ENCODE measurements around the gene PRCD. TPM values are rescaled to one million over a fixed set of nuclear protein-coding genes. Genes with fewer than 3 reads are reported as not detected.
A peak's percentile ranks its signal among the peaks of the same experiment; 100 is the strongest.

The PRCD gene
- total RNA-seq, 1 donor from 2014 or later: 0.54 TPM

GRCh38 chr17:76527430-76528111 is 12.3 kb upstream of the PRCD start:
- Mint-ChIP-seq H3K27ac (ENCODE audit: unreplicated experiment) (peak overlapping the region; percentile 44), H3K9me3 (ENCODE audit: unreplicated experiment) (no peaks in the 10 kb centered on the region), H3K36me3 (ENCODE audit: low read depth, unreplicated experiment) (no peaks in the 10 kb centered on the region), H3K27me3 (ENCODE audit: unreplicated experiment) (peaks cover 6% of the 10 kb centered on the region), H3K4me1 (ENCODE audit: unreplicated experiment) (peaks cover 11% of the 10 kb centered on the region), H3K4me3 (ENCODE audit: unreplicated experiment) (no peak overlapping the region)
- TF ChIP-seq, protein P1, sequence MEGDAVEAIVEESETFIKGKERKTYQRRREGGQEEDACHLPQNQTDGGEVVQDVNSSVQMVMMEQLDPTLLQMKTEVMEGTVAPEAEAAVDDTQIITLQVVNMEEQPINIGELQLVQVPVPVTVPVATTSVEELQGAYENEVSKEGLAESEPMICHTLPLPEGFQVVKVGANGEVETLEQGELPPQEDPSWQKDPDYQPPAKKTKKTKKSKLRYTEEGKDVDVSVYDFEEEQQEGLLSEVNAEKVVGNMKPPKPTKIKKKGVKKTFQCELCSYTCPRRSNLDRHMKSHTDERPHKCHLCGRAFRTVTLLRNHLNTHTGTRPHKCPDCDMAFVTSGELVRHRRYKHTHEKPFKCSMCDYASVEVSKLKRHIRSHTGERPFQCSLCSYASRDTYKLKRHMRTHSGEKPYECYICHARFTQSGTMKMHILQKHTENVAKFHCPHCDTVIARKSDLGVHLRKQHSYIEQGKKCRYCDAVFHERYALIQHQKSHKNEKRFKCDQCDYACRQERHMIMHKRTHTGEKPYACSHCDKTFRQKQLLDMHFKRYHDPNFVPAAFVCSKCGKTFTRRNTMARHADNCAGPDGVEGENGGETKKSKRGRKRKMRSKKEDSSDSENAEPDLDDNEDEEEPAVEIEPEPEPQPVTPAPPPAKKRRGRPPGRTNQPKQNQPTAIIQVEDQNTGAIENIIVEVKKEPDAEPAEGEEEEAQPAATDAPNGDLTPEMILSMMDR (IDR thresholded peaks at IDR 0.05; ENCODE audit: unreplicated experiment): no peak
- no peak for DNase-seq (ENCODE audit: low spot score)

DNA sequence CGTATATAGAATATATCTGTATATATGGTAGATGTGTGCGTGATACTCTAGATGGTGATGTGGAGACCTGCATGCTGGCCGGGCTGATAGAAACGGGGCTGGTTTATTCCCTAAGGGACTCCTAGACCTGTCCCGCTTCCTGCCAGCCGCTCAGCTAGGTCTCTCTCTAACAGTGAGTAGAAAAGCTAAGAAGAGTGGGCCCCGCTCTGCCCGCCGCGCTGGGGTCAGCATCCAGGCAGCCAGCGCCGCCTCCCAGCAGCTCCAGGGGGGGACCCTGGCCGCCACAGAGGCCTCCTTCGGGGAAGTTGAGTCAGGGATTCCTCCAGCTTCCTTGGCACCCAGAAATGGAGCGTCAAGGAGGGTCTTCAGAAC is 11.7 kb upstream of the PRCD start:
- no peak for DNase-seq (ENCODE audit: low spot score)
- Mint-ChIP-seq H3K27ac (ENCODE audit: unreplicated experiment) (no peak overlapping the region), H3K4me1 (ENCODE audit: unreplicated experiment) (peaks cover 11% of the 10 kb centered on the region), H3K4me3 (ENCODE audit: unreplicated experiment) (no peak overlapping the region), H3K27me3 (ENCODE audit: unreplicated experiment) (peaks cover 8% of the 10 kb centered on the region), H3K9me3 (ENCODE audit: unreplicated experiment) (no peaks in the 10 kb centered on the region), H3K36me3 (ENCODE audit: low read depth, unreplicated experiment) (no peaks in the 10 kb centered on the region)
- TF ChIP-seq, protein P1 (IDR thresholded peaks at IDR 0.05; ENCODE audit: unreplicated experiment): no peak

GRCh38 chr17:76528528-76529223 is 11.2 kb upstream of the PRCD start:
- no peak overlapping the region for H3K27ac Mint-ChIP-seq (ENCODE audit: unreplicated experiment)
- TF ChIP-seq, protein P1 (IDR thresholded peaks at IDR 0.05; ENCODE audit: unreplicated experiment): no peak
- no peaks in the 10 kb centered on the region for H3K9me3 Mint-ChIP-seq (ENCODE audit: unreplicated experiment)
- H3K4me3 Mint-ChIP-seq (ENCODE audit: unreplicated experiment): no peak overlapping the region
- peaks cover 8% of the 10 kb centered on the region for H3K27me3 Mint-ChIP-seq (ENCODE audit: unreplicated experiment)
- H3K36me3 Mint-ChIP-seq (ENCODE audit: low read depth, unreplicated experiment): no peaks in the 10 kb centered on the region
- H3K4me1 Mint-ChIP-seq (ENCODE audit: unreplicated experiment): peaks cover 11% of the 10 kb centered on the region
- DNase-seq (ENCODE audit: low spot score): no peak

- H3K4me1 Mint-ChIP-seq (ENCODE audit: unreplicated experiment): peaks cover 11% of the 10 kb centered on the region
- DNase-seq (ENCODE audit: low spot score): peak; percentile 44
- no peaks in the 10 kb centered on the region for H3K36me3 Mint-ChIP-seq (ENCODE audit: low read depth, unreplicated experiment)
- H3K27me3 Mint-ChIP-seq (ENCODE audit: unreplicated experiment): peaks cover 8% of the 10 kb centered on the region
- H3K9me3 Mint-ChIP-seq (ENCODE audit: unreplicated experiment): no peaks in the 10 kb centered on the region
- H3K4me3 Mint-ChIP-seq (ENCODE audit: unreplicated experiment): no peak overlapping the region
- TF ChIP-seq, protein P1 (IDR thresholded peaks at IDR 0.05; ENCODE audit: unreplicated experiment): no peak
- H3K27ac Mint-ChIP-seq (ENCODE audit: unreplicated experiment): no peak overlapping the region
These were observed 10.4 kb upstream of the PRCD start for GRCh38 chr17:76529224-76530094.

Data from endothelial cell (in vitro differentiated cells).